SJCRH30 (cell line): ENCODE measurements around the gene SPTBN1. TPM values are rescaled to one million over a fixed set of nuclear protein-coding genes. Genes with fewer than 3 reads are reported as not detected.

Experiments used
- DNase-seq, 2 experiments: peaks; one replicate each; pipeline ENCODE4 v3.0.0-alpha.2; 2015 to 2020
- H3K27ac ChIP-seq: fragments of 250-450 bp; sonication (Bioruptor Pico); 2 replicates; pipeline ENCODE4 v1.5.1; 2020; ENCODE audit warnings: mild to moderate bottlenecking, moderate library complexity
- H3K27me3 ChIP-seq: fragments of 250-450 bp; sonication (Bioruptor Pico); 2 replicates; pipeline ENCODE4 v1.5.1; 2020; ENCODE audit warnings: mild to moderate bottlenecking, moderate library complexity
- H3K36me3 ChIP-seq: fragments of 250-450 bp; sonication (Bioruptor Pico); 2 replicates; pipeline ENCODE4 v1.5.1; 2020; ENCODE audit warnings: mild to moderate bottlenecking, moderate library complexity
- H3K4me1 ChIP-seq: fragments of 250-450 bp; sonication (Bioruptor Pico); 2 replicates; pipeline ENCODE4 v1.5.1; 2020; ENCODE audit warnings: mild to moderate bottlenecking, moderate library complexity
- H3K4me3 ChIP-seq: fragments of 250-450 bp; sonication (Bioruptor Pico); 2 replicates; pipeline ENCODE4 v1.5.1; 2020; ENCODE audit warnings: mild to moderate bottlenecking, moderate library complexity
- H3K9me3 ChIP-seq: fragments of 250-450 bp; sonication (Bioruptor Pico); replicated peaks from 2 replicates; pipeline ENCODE4 v1.5.1; 2020; ENCODE audit warnings: mild to moderate bottlenecking, moderate library complexity
- total RNA-seq: library from RNA; depleted of rRNA; stranded (reverse); fragments of >200 nt; shearing (Covaris generic); gene quantifications from 2 replicates; pipeline ENCODE4 v1.2.3, GENCODE V29; 2014

The SPTBN1 gene
- total RNA-seq, 1 experiment from 2014 or later, result 260 TPM

- no peak for DNase-seq
- Histone ChIP-seq H3K4me3 (no peak overlapping the region), H3K27me3 (no peaks in the 10 kb centered on the region), H3K4me1 (no peaks in the 10 kb centered on the region), H3K27ac (no peak overlapping the region), H3K9me3 (no peaks in the 10 kb centered on the region), H3K36me3 (peaks cover 23% of the 10 kb centered on the region)
These were observed 155.9 kb downstream of the SPTBN1 start for GRCh38 chr2:54611830-54612545.

DNA sequence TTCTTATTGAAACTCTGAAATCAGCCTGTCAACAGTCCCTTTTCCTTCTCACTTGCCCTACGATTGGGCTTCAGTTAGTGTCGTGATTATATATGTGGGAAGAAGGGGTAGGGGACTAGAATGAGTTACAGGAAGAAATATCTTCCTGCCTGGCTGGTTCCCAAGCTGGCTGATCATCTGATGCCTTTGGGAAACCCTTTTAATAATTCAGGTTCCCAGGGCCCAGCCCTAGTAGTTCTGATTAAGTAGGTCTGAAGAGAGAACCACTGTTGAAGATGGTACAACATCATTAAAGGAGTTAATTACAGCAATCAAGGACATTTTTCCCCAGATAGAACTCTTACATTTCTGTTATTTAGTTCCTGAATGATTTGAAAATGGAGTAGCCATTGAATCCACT is 157.3 kb downstream of the SPTBN1 start:
- no peak for DNase-seq
- no peak overlapping the region for H3K4me3 ChIP-seq
- no peak overlapping the region for H3K27ac ChIP-seq
- peaks cover 37% of the 10 kb centered on the region for H3K36me3 ChIP-seq
- no peaks in the 10 kb centered on the region for H3K4me1 ChIP-seq
- H3K27me3 ChIP-seq, result no peaks in the 10 kb centered on the region
- H3K9me3 ChIP-seq, result no peaks in the 10 kb centered on the region

DNA sequence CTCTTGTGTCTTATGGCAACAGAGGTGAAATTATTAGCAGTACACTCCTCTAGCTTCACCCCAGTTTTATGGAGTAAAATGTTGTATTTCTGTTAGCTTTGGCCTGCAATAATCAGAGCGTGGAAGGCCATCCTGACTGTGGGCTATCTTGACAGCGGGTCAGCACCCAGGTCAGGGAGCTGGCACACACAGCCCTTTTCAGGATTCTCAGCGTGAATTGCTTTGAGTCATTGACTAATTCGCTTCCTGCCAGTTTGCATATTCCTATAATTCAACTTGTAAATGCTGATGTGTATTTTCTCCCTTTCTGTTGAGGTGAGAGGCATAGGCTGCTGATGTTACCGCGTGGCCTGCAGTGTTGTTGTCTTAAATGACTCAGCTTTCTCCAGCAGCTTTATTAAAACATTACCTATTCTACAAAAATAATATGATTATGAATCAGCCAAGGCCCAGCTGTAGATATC is 157.7 kb downstream of the SPTBN1 start:
- DNase-seq, result no peak
- H3K27me3 ChIP-seq, result no peaks in the 10 kb centered on the region
- H3K27ac ChIP-seq, result no peak overlapping the region
- no peak overlapping the region for H3K4me3 ChIP-seq
- H3K4me1 ChIP-seq, result no peaks in the 10 kb centered on the region
- H3K36me3 ChIP-seq, result peaks cover 41% of the 10 kb centered on the region
- no peaks in the 10 kb centered on the region for H3K9me3 ChIP-seq

DNA sequence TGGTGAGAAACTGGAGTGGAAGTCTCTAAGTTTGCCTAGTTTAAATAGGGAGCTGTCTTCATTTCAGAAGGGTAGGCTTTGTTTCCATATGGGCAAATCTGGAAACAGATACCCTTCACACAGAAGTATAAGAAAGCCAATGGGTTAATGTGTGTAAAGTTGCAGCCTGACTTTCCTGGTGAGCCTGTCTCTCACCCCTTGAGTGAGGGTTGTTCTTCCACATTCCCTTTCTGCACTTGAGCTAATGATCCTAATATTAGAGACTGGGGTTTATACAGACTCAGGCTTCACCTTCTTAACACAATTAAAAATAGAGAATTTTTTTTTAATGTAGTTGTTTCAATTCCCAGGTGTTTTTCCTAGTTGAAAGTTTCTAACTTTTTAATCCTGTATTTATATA is 158.7 kb downstream of the SPTBN1 start:
- no peaks in the 10 kb centered on the region for H3K27me3 ChIP-seq
- no peak overlapping the region for H3K4me3 ChIP-seq
- peaks cover 51% of the 10 kb centered on the region for H3K36me3 ChIP-seq
- no peaks in the 10 kb centered on the region for H3K9me3 ChIP-seq
- no peaks in the 10 kb centered on the region for H3K4me1 ChIP-seq
- DNase-seq, result no peak
- H3K27ac ChIP-seq, result no peak overlapping the region

DNA sequence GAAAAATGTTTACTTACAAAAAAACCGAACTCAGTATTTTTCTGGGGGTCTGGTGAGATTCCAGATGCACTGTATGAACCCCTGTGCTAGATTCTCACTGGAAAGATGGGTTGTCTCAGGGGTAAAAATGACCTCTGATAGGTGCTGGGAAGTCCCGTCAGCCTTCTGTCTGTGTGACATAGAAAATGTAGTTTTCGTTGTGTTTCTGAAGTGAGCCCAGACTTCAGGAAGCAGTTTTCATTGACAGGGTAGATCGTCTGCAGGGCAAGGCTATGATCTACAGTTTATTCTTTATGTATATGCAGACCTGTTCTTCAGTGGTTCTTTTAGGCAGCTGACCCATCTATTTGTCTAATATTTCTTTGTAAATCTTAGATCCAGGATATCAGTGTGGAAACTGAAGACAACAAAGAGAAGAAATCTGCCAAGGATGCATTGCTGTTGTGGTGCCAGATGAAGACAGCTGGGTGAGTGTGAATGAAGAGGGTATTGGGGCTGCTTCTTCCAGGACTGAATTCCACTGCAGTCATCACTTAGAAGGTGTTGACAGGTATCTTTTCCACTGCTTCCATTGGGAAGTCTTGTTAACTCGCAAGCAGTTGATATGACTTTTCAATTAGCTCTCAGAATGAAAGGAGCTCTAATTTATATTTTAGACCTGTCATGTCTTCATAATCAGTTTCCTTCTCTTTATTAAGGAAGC is 159.9 kb downstream of the SPTBN1 start:
- Histone ChIP-seq H3K36me3 (peaks cover 61% of the 10 kb centered on the region), H3K27me3 (no peaks in the 10 kb centered on the region), H3K4me3 (no peak overlapping the region)

GRCh38 chr2:54617409-54617808 is 161.3 kb downstream of the SPTBN1 start:
- no peak overlapping the region for H3K4me3 ChIP-seq
- H3K36me3 ChIP-seq, result peaks cover 74% of the 10 kb centered on the region
- no peaks in the 10 kb centered on the region for H3K9me3 ChIP-seq
- no peaks in the 10 kb centered on the region for H3K4me1 ChIP-seq
- H3K27me3 ChIP-seq, result no peaks in the 10 kb centered on the region
- no peak for DNase-seq
- H3K27ac ChIP-seq, result no peak overlapping the region

More for the DNA sequence above, 159.9 kb downstream of the SPTBN1 start:
- DNase-seq, result no peak
- no peaks in the 10 kb centered on the region for H3K9me3 ChIP-seq
- no peak overlapping the region for H3K27ac ChIP-seq
- no peaks in the 10 kb centered on the region for H3K4me1 ChIP-seq

DNA sequence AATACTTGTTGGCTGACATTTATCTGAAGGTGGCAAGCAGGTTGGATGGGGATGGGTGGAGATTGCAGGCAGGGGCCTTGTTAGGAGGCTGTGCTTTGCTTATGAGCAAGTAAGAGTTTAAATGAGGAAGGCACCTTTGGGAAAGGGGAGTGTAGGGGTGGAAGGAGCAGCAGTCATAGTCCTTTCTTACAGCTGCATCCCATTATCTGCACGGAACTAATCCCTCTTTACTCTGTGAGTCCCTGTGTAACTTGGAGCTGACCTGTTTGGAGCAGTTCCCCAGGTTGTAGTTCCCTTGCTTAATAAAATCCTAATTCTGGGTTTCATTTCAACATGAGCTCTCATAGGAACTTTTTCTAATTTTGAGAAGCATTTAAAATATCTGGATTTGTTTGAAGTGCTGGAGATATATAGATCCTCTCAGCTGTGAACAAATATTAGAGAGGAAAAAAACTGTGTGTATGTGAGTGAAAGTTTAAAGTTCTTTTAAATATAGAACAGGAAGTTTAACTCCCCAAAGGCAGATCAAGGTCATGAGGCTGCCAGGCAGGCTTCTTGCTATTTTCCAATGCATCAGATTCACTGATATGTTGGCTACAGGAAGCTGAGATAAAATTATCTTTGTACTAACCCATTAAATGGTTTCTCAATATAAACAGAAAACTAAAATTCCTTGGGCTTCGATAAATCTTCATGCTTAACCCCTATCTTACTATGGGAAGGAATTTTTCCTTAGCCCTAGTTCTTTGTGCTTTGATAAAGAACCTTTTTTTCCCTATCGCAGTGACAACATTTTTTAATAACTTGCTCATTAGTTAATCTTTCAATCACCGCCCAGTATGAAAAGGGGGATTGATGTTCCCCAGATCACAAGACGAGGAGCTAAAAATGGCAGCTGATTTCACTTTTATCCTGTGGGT is 162.8 kb downstream of the SPTBN1 start:
- H3K4me3 ChIP-seq, result no peak overlapping the region

DNA sequence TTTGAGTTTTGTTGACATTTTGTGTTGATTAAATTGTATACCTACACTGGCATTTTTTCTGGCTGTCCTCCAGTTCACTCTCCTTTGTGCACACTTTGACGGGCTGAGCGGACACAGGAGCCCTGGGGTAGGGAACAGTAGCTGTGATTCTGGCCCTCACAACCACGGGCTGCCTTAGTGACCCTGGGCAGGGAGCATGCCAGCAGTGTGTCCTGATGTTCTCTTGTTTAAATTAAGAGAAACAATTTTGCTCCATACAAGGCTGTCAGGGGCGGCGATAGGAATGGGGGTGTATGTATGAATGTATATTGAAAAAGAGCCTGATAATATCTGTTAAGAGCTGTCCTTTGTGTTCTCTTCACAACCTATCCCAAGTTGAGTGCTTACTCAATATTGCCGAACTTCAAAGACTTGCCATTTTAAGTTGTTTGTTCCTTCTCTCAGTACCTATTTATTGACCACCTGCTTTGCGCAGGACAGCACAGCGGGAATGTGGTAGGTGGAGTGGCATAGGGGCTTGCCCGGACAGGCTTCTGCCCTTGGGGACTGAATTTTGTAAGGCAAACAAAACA is 163.6 kb downstream of the SPTBN1 start:
- no peaks in the 10 kb centered on the region for H3K27me3 ChIP-seq
- no peak for DNase-seq
- H3K9me3 ChIP-seq, result no peaks in the 10 kb centered on the region
- H3K4me3 ChIP-seq, result no peak overlapping the region
- H3K36me3 ChIP-seq, result peaks cover 91% of the 10 kb centered on the region
- H3K27ac ChIP-seq, result no peak overlapping the region
- H3K4me1 ChIP-seq, result no peaks in the 10 kb centered on the region

More for the DNA sequence above, 162.8 kb downstream of the SPTBN1 start:
- no peak for DNase-seq
- no peaks in the 10 kb centered on the region for H3K27me3 ChIP-seq
- peaks cover 89% of the 10 kb centered on the region for H3K36me3 ChIP-seq
- H3K9me3 ChIP-seq, result no peaks in the 10 kb centered on the region
- H3K27ac ChIP-seq, result no peak overlapping the region
- H3K4me1 ChIP-seq, result no peaks in the 10 kb centered on the region

GRCh38 chr2:54620948-54621347 is 164.8 kb downstream of the SPTBN1 start:
- H3K27ac ChIP-seq, result no peak overlapping the region
- peaks cover 95% of the 10 kb centered on the region for H3K36me3 ChIP-seq
- H3K27me3 ChIP-seq, result no peaks in the 10 kb centered on the region
- H3K4me3 ChIP-seq, result no peak overlapping the region
- no peaks in the 10 kb centered on the region for H3K9me3 ChIP-seq
- H3K4me1 ChIP-seq, result no peaks in the 10 kb centered on the region
- DNase-seq, result no peak

DNA sequence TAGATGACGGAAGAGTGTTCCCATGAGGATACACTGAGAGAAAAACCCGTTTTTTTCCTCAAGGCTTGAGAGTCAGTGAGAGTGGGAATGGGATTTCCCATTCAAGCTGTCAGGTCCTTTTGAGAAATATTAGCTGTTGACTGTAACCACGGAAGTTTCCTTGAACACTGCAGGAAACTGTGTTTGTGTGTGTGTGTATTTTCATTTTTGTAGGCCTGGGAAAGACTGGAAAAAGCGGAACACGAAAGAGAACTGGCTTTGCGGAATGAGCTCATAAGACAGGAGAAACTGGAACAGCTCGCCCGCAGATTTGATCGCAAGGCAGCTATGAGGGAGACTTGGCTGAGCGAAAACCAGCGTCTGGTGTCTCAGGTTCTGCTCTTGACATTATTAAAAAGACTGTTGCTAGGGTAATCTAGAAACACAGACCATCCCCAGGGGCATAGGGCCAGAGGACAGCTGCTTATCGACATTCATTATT is 168.5 kb downstream of the SPTBN1 start:
- Histone ChIP-seq H3K36me3 (peaks cover 93% of the 10 kb centered on the region), H3K27me3 (no peaks in the 10 kb centered on the region), H3K4me3 (no peak overlapping the region), H3K9me3 (no peaks in the 10 kb centered on the region), H3K27ac (no peak overlapping the region), H3K4me1 (no peaks in the 10 kb centered on the region)
- no peak for DNase-seq

DNA sequence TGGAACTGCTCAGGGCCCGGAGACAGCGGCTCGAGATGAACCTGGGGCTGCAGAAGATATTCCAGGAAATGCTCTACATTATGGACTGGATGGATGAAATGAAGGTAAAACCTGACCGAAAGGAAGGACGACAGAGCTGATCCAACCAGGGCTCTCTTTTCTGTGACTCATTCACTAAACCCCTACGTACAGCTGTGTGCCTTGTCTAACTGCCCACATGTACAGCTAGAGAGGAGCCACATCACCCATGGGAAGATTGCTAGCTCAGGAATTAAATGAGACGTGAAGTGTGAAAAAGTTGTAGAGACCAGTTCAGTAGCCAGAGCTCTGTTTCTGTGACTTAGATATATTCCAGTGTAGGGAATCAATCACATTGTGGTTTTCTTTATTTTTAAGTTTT is 170.0 kb downstream of the SPTBN1 start:
- no peaks in the 10 kb centered on the region for H3K9me3 ChIP-seq
- no peak for DNase-seq
- H3K27me3 ChIP-seq, result no peaks in the 10 kb centered on the region
- H3K27ac ChIP-seq, result no peak overlapping the region
- no peaks in the 10 kb centered on the region for H3K4me1 ChIP-seq
- H3K4me3 ChIP-seq, result no peak overlapping the region
- peaks cover 95% of the 10 kb centered on the region for H3K36me3 ChIP-seq

DNA sequence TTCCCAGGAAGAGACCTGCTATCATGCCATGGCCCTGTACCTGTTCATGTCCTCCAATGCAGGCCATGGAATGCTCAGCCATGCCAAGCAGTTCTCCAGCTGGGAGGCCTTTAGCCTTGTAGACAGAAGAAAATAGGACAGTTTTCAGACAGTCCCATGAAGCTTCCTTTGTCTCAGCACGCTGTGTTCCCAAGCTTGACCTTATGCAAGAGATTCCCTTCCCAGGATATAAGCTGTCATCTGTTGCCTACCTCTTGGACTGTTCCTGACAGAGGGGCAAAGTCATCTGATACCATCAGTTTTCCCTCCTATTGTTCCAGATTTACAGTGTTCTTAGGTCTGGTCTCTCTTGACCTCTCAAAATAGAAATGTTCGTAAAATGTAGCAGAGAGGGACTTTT is 170.8 kb downstream of the SPTBN1 start:
- no peak for DNase-seq
- H3K4me3 ChIP-seq, result no peak overlapping the region
- H3K9me3 ChIP-seq, result no peaks in the 10 kb centered on the region
- H3K36me3 ChIP-seq, result peaks cover 94% of the 10 kb centered on the region
- no peaks in the 10 kb centered on the region for H3K27me3 ChIP-seq
- no peak overlapping the region for H3K27ac ChIP-seq
- H3K4me1 ChIP-seq, result no peaks in the 10 kb centered on the region

DNA sequence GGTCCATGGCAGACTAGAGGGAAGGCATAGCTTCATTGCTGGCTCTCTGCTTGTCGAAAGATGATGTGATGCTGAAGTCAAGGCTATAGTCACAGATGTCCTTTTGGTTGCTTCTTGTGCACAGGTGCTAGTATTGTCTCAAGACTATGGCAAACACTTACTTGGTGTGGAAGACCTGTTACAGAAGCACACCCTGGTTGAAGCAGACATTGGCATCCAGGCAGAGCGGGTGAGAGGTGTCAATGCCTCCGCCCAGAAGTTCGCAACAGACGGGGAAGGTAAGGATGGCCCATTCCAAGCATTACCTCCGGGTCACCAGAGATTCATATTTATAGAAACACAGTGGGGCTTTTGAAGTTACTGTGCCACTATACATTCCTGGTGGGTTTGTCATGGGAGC is 171.8 kb downstream of the SPTBN1 start:
- Histone ChIP-seq H3K4me3 (no peak overlapping the region), H3K9me3 (no peaks in the 10 kb centered on the region), H3K27ac (no peak overlapping the region), H3K27me3 (no peaks in the 10 kb centered on the region), H3K4me1 (no peaks in the 10 kb centered on the region), H3K36me3 (peaks cover 95% of the 10 kb centered on the region)
- DNase-seq, result no peak

- Histone ChIP-seq H3K9me3 (no peaks in the 10 kb centered on the region), H3K27me3 (no peaks in the 10 kb centered on the region), H3K27ac (no peak overlapping the region), H3K36me3 (peaks cover 95% of the 10 kb centered on the region), H3K4me1 (no peaks in the 10 kb centered on the region), H3K4me3 (no peak overlapping the region)
- DNase-seq, result no peak
These were observed 172.3 kb downstream of the SPTBN1 start for GRCh38 chr2:54628418-54628817.
